ENCODE results near the gene IYD. TPM values are rescaled to one million over a fixed set of nuclear protein-coding genes. Genes with fewer than 3 reads are reported as not detected.

IYD gene
- total and polyA plus RNA-seq, 2 donors = 0.02 TPM; not detected in 1

- DNase-seq (ENCODE audit: low read depth in 6 of 9, low spot score in 9 of 9) = no peak
- Histone ChIP-seq H3K9me3 (ENCODE audit: control insufficient read depth in 2 of 2, insufficient read depth in 1 of 2, low read length in 1 of 2) (no peaks in the 10 kb centered on the region), H3K27ac (ENCODE audit: low read depth in 1 of 2, low read length in 1 of 2) (no peak overlapping the region), H3K4me1 (ENCODE audit: control insufficient read depth in 2 of 2, insufficient read depth in 2 of 2, low read length in 2 of 2) (no peaks in the 10 kb centered on the region), H3K27me3 (ENCODE audit: control insufficient read depth in 2 of 2, insufficient read depth in 1 of 2, low read length in 1 of 2) (no peaks in the 10 kb centered on the region), H3K36me3 (ENCODE audit: control insufficient read depth in 2 of 2, insufficient read depth in 2 of 2, low read length in 1 of 2) (no peaks in the 10 kb centered on the region), H3K4me3 (ENCODE audit: low read length in 2 of 2) (no peak overlapping the region)
- 94% methylated on average over 6 of the region's 6 CpGs for WGBS
These were observed 39.9 kb upstream of the IYD start for GRCh38 chr6:150328744-150329405.

- H3K9me3 ChIP-seq (ENCODE audit: control insufficient read depth in 2 of 2, insufficient read depth in 1 of 2, low read length in 1 of 2) = no peaks in the 10 kb centered on the region
These were observed 37.5 kb upstream of the IYD start for GRCh38 chr6:150331344-150331743.

GRCh38 chr6:150332939-150333584 lies 35.8 kb upstream of the IYD start:
- DNase-seq (ENCODE audit: low read depth in 6 of 9, low spot score in 9 of 9) = no peak
- Histone ChIP-seq H3K4me1 (ENCODE audit: control insufficient read depth in 2 of 2, insufficient read depth in 2 of 2, low read length in 2 of 2) (no peaks in the 10 kb centered on the region), H3K27ac (ENCODE audit: low read depth in 1 of 2, low read length in 1 of 2) (no peak overlapping the region), H3K4me3 (ENCODE audit: low read length in 2 of 2) (no peak overlapping the region), H3K36me3 (ENCODE audit: control insufficient read depth in 2 of 2, insufficient read depth in 2 of 2, low read length in 1 of 2) (no peaks in the 10 kb centered on the region), H3K9me3 (ENCODE audit: control insufficient read depth in 2 of 2, insufficient read depth in 1 of 2, low read length in 1 of 2) (no peaks in the 10 kb centered on the region), H3K27me3 (ENCODE audit: control insufficient read depth in 2 of 2, insufficient read depth in 1 of 2, low read length in 1 of 2) (peaks cover 0 to 1% of the 10 kb centered on the region in 2 donors)
- WGBS = 95% methylated on average over 21 of the region's 21 CpGs

More at GRCh38 chr6:150331344-150331743, 37.5 kb upstream of the IYD start:
- DNase-seq (ENCODE audit: low read depth in 6 of 9, low spot score in 9 of 9) = no peak
- Histone ChIP-seq H3K27ac (ENCODE audit: low read depth in 1 of 2, low read length in 1 of 2) (no peak overlapping the region), H3K27me3 (ENCODE audit: control insufficient read depth in 2 of 2, insufficient read depth in 1 of 2, low read length in 1 of 2) (no peaks in the 10 kb centered on the region), H3K4me3 (ENCODE audit: low read length in 2 of 2) (no peak overlapping the region), H3K36me3 (ENCODE audit: control insufficient read depth in 2 of 2, insufficient read depth in 2 of 2, low read length in 1 of 2) (no peaks in the 10 kb centered on the region), H3K4me1 (ENCODE audit: control insufficient read depth in 2 of 2, insufficient read depth in 2 of 2, low read length in 2 of 2) (no peaks in the 10 kb centered on the region)

GRCh38 chr6:150333585-150333941 lies 35.2 kb upstream of the IYD start:
- WGBS = 94% methylated on average over 2 of the region's 2 CpGs
- Histone ChIP-seq H3K36me3 (ENCODE audit: control insufficient read depth in 2 of 2, insufficient read depth in 2 of 2, low read length in 1 of 2) (no peaks in the 10 kb centered on the region), H3K9me3 (ENCODE audit: control insufficient read depth in 2 of 2, insufficient read depth in 1 of 2, low read length in 1 of 2) (no peaks in the 10 kb centered on the region)

GRCh38 chr6:150334790-150335783 lies 33.7 kb upstream of the IYD start:
- Histone ChIP-seq H3K9me3 (ENCODE audit: control insufficient read depth in 2 of 2, insufficient read depth in 1 of 2, low read length in 1 of 2) (no peaks in the 10 kb centered on the region), H3K27ac (ENCODE audit: low read depth in 1 of 2, low read length in 1 of 2) (no peak overlapping the region), H3K36me3 (ENCODE audit: control insufficient read depth in 2 of 2, insufficient read depth in 2 of 2, low read length in 1 of 2) (no peaks in the 10 kb centered on the region), H3K4me1 (ENCODE audit: control insufficient read depth in 2 of 2, insufficient read depth in 2 of 2, low read length in 2 of 2) (no peaks in the 10 kb centered on the region), H3K4me3 (ENCODE audit: low read length in 2 of 2) (no peak overlapping the region), H3K27me3 (ENCODE audit: control insufficient read depth in 2 of 2, insufficient read depth in 1 of 2, low read length in 1 of 2) (peaks cover 0 to 3% of the 10 kb centered on the region in 2 donors)
- WGBS = 82% methylated on average over 7 of the region's 7 CpGs
- peak in 8 of 9 donors; percentile 8 to 44 (median 18) for DNase-seq (ENCODE audit: low read depth in 6 of 9, low spot score in 9 of 9)

More at GRCh38 chr6:150333585-150333941, 35.2 kb upstream of the IYD start:
- Histone ChIP-seq H3K4me3 (ENCODE audit: low read length in 2 of 2) (no peak overlapping the region), H3K27me3 (ENCODE audit: control insufficient read depth in 2 of 2, insufficient read depth in 1 of 2, low read length in 1 of 2) (peaks cover 0 to 3% of the 10 kb centered on the region in 2 donors), H3K27ac (ENCODE audit: low read depth in 1 of 2, low read length in 1 of 2) (no peak overlapping the region), H3K4me1 (ENCODE audit: control insufficient read depth in 2 of 2, insufficient read depth in 2 of 2, low read length in 2 of 2) (no peaks in the 10 kb centered on the region)
- no peak for DNase-seq (ENCODE audit: low read depth in 6 of 9, low spot score in 9 of 9)

- 71% methylated on average over 4 of the region's 4 CpGs for WGBS
- Histone ChIP-seq H3K9me3 (ENCODE audit: control insufficient read depth in 2 of 2, insufficient read depth in 1 of 2, low read length in 1 of 2) (no peaks in the 10 kb centered on the region), H3K27ac (ENCODE audit: low read depth in 1 of 2, low read length in 1 of 2) (no peak overlapping the region), H3K4me3 (ENCODE audit: low read length in 2 of 2) (no peak overlapping the region), H3K36me3 (ENCODE audit: control insufficient read depth in 2 of 2, insufficient read depth in 2 of 2, low read length in 1 of 2) (no peaks in the 10 kb centered on the region), H3K27me3 (ENCODE audit: control insufficient read depth in 2 of 2, insufficient read depth in 1 of 2, low read length in 1 of 2) (peaks cover 0 to 3% of the 10 kb centered on the region in 2 donors), H3K4me1 (ENCODE audit: control insufficient read depth in 2 of 2, insufficient read depth in 2 of 2, low read length in 2 of 2) (no peaks in the 10 kb centered on the region)
- DNase-seq (ENCODE audit: low read depth in 6 of 9, low spot score in 9 of 9) = no peak
These were observed 32.5 kb upstream of the IYD start for GRCh38 chr6:150336299-150336698.

GRCh38 chr6:150336708-150337107 lies 32.1 kb upstream of the IYD start:
- DNase-seq (ENCODE audit: low read depth in 6 of 9, low spot score in 9 of 9) = no peak
- peaks cover 0 to 3% of the 10 kb centered on the region in 2 donors for H3K27me3 ChIP-seq (ENCODE audit: control insufficient read depth in 2 of 2, insufficient read depth in 1 of 2, low read length in 1 of 2)
- H3K4me3 ChIP-seq (ENCODE audit: low read length in 2 of 2) = no peak overlapping the region
- no peak overlapping the region for H3K27ac ChIP-seq (ENCODE audit: low read depth in 1 of 2, low read length in 1 of 2)
- no peaks in the 10 kb centered on the region for H3K36me3 ChIP-seq (ENCODE audit: control insufficient read depth in 2 of 2, insufficient read depth in 2 of 2, low read length in 1 of 2)
- no peaks in the 10 kb centered on the region for H3K4me1 ChIP-seq (ENCODE audit: control insufficient read depth in 2 of 2, insufficient read depth in 2 of 2, low read length in 2 of 2)
- no peaks in the 10 kb centered on the region for H3K9me3 ChIP-seq (ENCODE audit: control insufficient read depth in 2 of 2, insufficient read depth in 1 of 2, low read length in 1 of 2)
- 91% methylated on average over 2 of the region's 2 CpGs for WGBS

GRCh38 chr6:150342126-150342525 lies 26.7 kb upstream of the IYD start:
- Histone ChIP-seq H3K9me3 (ENCODE audit: control insufficient read depth in 2 of 2, insufficient read depth in 1 of 2, low read length in 1 of 2) (no peaks in the 10 kb centered on the region), H3K27ac (ENCODE audit: low read depth in 1 of 2, low read length in 1 of 2) (no peak overlapping the region), H3K4me1 (ENCODE audit: control insufficient read depth in 2 of 2, insufficient read depth in 2 of 2, low read length in 2 of 2) (no peaks in the 10 kb centered on the region), H3K36me3 (ENCODE audit: control insufficient read depth in 2 of 2, insufficient read depth in 2 of 2, low read length in 1 of 2) (no peaks in the 10 kb centered on the region), H3K4me3 (ENCODE audit: low read length in 2 of 2) (no peak overlapping the region), H3K27me3 (ENCODE audit: control insufficient read depth in 2 of 2, insufficient read depth in 1 of 2, low read length in 1 of 2) (peaks cover 0 to 3% of the 10 kb centered on the region in 2 donors)
- WGBS = 97% methylated on average over 2 of the region's 2 CpGs
- no peak for DNase-seq (ENCODE audit: low read depth in 6 of 9, low spot score in 9 of 9)

GRCh38 chr6:150343434-150343833 lies 25.4 kb upstream of the IYD start:
- no peak for DNase-seq (ENCODE audit: low read depth in 6 of 9, low spot score in 9 of 9)
- H3K27ac ChIP-seq (ENCODE audit: low read depth in 1 of 2, low read length in 1 of 2) = no peak overlapping the region
- H3K4me3 ChIP-seq (ENCODE audit: low read length in 2 of 2) = no peak overlapping the region
- no peaks in the 10 kb centered on the region for H3K27me3 ChIP-seq (ENCODE audit: control insufficient read depth in 2 of 2, insufficient read depth in 1 of 2, low read length in 1 of 2)
- H3K4me1 ChIP-seq (ENCODE audit: control insufficient read depth in 2 of 2, insufficient read depth in 2 of 2, low read length in 2 of 2) = no peaks in the 10 kb centered on the region
- H3K9me3 ChIP-seq (ENCODE audit: control insufficient read depth in 2 of 2, insufficient read depth in 1 of 2, low read length in 1 of 2) = no peaks in the 10 kb centered on the region
- no peaks in the 10 kb centered on the region for H3K36me3 ChIP-seq (ENCODE audit: control insufficient read depth in 2 of 2, insufficient read depth in 2 of 2, low read length in 1 of 2)

All from thymus (tissue), 11 donors.